Ovary (tissue), 9 donors: Measurements from ENCODE around the gene PTTG1IP2. TPM values are rescaled to one million over a fixed set of nuclear protein-coding genes. Genes with fewer than 3 reads are reported as not detected.

Experiments
- DNase-seq, 5 donors: peaks; one replicate each; pipeline ENCODE4 v3.0.0-alpha.2; 2019 to 2020
- H3K27ac ChIP-seq, 2 donors: fragments of 200-600 bp; one replicate each; pipeline versions ENCODE4 v1.5.1 to v1.8.0; 2019 to 2022
- H3K27me3 ChIP-seq: fragments of 200-600 bp; one replicate; pipeline ENCODE4 v1.8.0; 2022
- H3K36me3 ChIP-seq: fragments of 200-600 bp; sonication (generic); one replicate; pipeline ENCODE4 v1.5.1; 2019
- H3K4me1 ChIP-seq: one replicate; pipeline ENCODE4 v1.8.1; 2013; ENCODE audit warnings: mild to moderate bottlenecking, moderate library complexity; ENCODE audit not compliant: insufficient read depth
- H3K4me3 ChIP-seq: fragments of 200-600 bp; sonication (generic); one replicate; pipeline ENCODE4 v1.5.1; 2017
- H3K9me3 ChIP-seq, 2 donors: fragments of 200-600 bp in 1 of 2; sonication (generic) in 1 of 2; one replicate each; pipeline versions ENCODE4 v1.5.1 to v1.8.1; 2013 to 2019; ENCODE audit warnings: mild to moderate bottlenecking in 1 of 2, moderate library complexity in 1 of 2
- EP300 ChIP-seq: sonication (generic); formaldehyde crosslinking; IDR thresholded peaks from one replicate; pipeline ENCODE4 v1.6.1; 2017; ENCODE audit warnings: antibody characterized with exemption
- POLR2A ChIP-seq: fragments of 450-650 bp; IDR thresholded peaks from one replicate; pipeline ENCODE4 v1.6.1; 2017; ENCODE audit warnings: antibody characterized with exemption, mild to moderate bottlenecking, moderate library complexity
- WGBS, 3 donors: extraction: QIAGEN DNeasy Blood & Tissue Kit in 1 of 3; methylation state at CpG; one replicate each; pipeline versions ENCODE4 v1.1.5 to v1.1.7; 2013 to 2017; 5-methylcytosine and 5-hydroxymethylcytosine counted together
- intact Hi-C, 4 donors: fragments of 100-400 bp; cut with DNase I; formaldehyde crosslinking; loops; one replicate each; pipeline versions ENCODE4 v1.11.0 to v1.15.1; 2022 to 2023
- polyA plus RNA-seq, 2 donors: library from polyadenylated mRNA; stranded (reverse); fragments of 200-250 nt in 1 of 2; fragments of 350-450 nt in 1 of 2; fragmentation: Illumina TruSeq in 1 of 2; extraction: RNeasy Lipid Tissue Mini Kit (QIAGEN cat#74804) in 1 of 2; gene quantifications; one replicate each; pipeline ENCODE4 v1.2.3, GENCODE V29; 2013 to 2014
- total RNA-seq, 7 donors: library from RNA; depleted of rRNA in 2 of 7; stranded (reverse); fragments of >200 nt in 2 of 7; fragmentation: NEBNext Ultra II Directional in 3 of 7; extraction: Animal tissue kit (Norgen Biotek cat#: 25700) in 3 of 7; gene quantifications; one replicate each; pipeline versions ENCODE4 v1.1.0 to v1.2.4, GENCODE V29; 2016 to 2023
- TF ChIP-seq, protein P1 (sequence below), 3 donors: fragments of 450-650 bp in 2 of 3; fragments of 200-600 bp in 1 of 3; IDR thresholded peaks; one replicate each; pipeline versions ENCODE4 v1.5.1 to v1.8.0; 2016 to 2022; ENCODE audit warnings: antibody characterized with exemption in 3 of 3, mild to moderate bottlenecking in 1 of 3
- donor health status: DM: no; HTN: no; CAD: no; lungs with moderate emphysema.
- donor health status: DM: no; HTN: no; CAD: no.
- donor health status: Bipolar disorder and iron deficiency.
- donor health status: DM: yes; HTN: yes; CAD: no.
- donor health status: DM: no; HTN: no; CAD: no.
- donor health status: DM: yes; HTN: yes; CAD: no.

Gene PTTG1IP2
- total and polyA plus RNA-seq, 9 donors = not detected

DNA sequence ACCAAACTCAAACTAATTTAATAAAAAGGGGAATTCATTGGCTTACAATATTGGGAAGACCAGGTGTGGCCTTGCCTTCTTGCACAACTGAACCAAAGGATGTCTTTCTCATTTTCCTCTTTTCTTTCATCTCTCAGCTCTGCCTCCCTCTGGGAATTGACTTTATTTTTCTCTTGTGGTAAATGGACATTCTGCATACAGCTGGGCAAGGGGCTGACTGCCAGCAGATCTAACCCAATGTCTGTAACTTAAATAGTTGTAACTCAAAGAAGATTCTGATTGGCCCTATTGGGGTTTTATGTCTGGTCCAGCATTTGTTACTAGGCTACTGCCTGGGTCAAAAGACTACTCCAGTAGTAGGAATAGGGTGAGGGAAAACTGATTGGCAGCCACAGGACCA lies 15.3 kb downstream of the PTTG1IP2 start:
- TF ChIP-seq, protein P1, sequence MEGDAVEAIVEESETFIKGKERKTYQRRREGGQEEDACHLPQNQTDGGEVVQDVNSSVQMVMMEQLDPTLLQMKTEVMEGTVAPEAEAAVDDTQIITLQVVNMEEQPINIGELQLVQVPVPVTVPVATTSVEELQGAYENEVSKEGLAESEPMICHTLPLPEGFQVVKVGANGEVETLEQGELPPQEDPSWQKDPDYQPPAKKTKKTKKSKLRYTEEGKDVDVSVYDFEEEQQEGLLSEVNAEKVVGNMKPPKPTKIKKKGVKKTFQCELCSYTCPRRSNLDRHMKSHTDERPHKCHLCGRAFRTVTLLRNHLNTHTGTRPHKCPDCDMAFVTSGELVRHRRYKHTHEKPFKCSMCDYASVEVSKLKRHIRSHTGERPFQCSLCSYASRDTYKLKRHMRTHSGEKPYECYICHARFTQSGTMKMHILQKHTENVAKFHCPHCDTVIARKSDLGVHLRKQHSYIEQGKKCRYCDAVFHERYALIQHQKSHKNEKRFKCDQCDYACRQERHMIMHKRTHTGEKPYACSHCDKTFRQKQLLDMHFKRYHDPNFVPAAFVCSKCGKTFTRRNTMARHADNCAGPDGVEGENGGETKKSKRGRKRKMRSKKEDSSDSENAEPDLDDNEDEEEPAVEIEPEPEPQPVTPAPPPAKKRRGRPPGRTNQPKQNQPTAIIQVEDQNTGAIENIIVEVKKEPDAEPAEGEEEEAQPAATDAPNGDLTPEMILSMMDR (IDR thresholded peaks at IDR 0.05) = no peak
- no peak for TF ChIP-seq POLR2A
- no peak for TF ChIP-seq EP300
- H3K4me3 ChIP-seq = no peak overlapping the region
- no peak overlapping the region for H3K27ac ChIP-seq
- no peaks in the 10 kb centered on the region for H3K36me3 ChIP-seq
- no peaks in the 10 kb centered on the region for H3K27me3 ChIP-seq
- no peaks in the 10 kb centered on the region for H3K4me1 ChIP-seq
- no peak for DNase-seq
- no peaks in the 10 kb centered on the region for H3K9me3 ChIP-seq
- intact Hi-C loops = no loop called here

DNA sequence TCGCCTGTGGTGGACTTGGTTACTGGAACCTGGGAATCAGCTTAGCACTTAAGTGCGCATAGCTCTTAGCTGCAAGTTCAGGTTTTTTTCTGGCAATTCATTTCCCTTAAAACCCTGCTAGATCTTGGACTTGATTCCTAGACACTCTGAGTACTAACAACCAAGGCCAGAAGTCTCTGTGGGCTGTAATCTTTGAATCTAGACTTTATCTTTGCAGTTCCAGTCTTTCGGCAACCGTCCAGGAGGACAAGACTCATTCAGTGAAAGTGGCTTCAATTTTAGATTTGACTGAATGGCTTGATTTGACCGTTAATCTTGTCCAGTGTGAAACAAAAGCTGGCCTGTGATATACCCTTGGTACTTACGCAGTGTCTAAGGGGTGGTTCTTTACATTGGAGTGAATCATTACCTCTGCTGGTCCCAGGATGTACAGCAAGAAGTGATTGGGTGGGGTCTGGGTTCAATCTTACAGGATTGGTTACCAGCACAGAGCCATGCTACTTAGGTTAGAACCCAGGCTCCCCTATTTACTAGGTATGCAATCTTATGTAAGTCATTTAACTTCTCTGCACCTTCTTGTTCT lies 16.4 kb downstream of the PTTG1IP2 start:
- Histone ChIP-seq H3K36me3 (no peaks in the 10 kb centered on the region), H3K9me3 (no peaks in the 10 kb centered on the region), H3K4me1 (no peaks in the 10 kb centered on the region), H3K4me3 (no peak overlapping the region), H3K27me3 (no peaks in the 10 kb centered on the region), H3K27ac (no peak overlapping the region)
- no peak for DNase-seq
- 89 to 95% (median 89%) methylated on average over 6 of the region's 6 CpGs for WGBS, 3 donors
- intact Hi-C loops = no loop called here
- TF ChIP-seq POLR2A (no peak), EP300 (no peak)
- TF ChIP-seq, protein P1 (IDR thresholded peaks at IDR 0.05) = no peak

DNA sequence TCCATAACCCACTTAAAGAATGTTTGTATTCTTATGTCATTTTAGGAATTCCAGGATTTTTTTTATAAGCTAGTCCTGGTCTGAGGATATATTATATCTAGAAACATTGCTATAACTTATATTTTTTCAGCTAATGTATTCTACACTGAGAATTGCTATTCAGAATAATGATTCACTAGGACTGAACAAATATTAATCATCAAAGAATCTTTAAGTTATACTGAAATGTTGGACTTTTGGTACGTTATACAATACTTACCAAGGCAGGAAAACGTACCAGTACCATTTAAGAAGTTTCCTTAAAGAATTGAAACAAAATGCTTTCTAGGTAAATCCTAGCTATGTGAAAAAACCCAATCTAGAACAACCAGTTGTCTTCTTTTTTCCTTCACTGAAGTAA lies 18.4 kb downstream of the PTTG1IP2 start:
- 87 to 90% (median 89%) methylated on average over 2 of the region's 2 CpGs for WGBS, 3 donors
- H3K4me1 ChIP-seq = no peaks in the 10 kb centered on the region
- TF ChIP-seq POLR2A (no peak), EP300 (no peak)
- TF ChIP-seq, protein P1 (IDR thresholded peaks at IDR 0.05) = no peak
- no peak overlapping the region for H3K27ac ChIP-seq
- H3K9me3 ChIP-seq = no peaks in the 10 kb centered on the region
- intact Hi-C loops = no loop called here
- no peaks in the 10 kb centered on the region for H3K27me3 ChIP-seq
- H3K4me3 ChIP-seq = no peak overlapping the region
- H3K36me3 ChIP-seq = no peaks in the 10 kb centered on the region
- DNase-seq = no peak

DNA sequence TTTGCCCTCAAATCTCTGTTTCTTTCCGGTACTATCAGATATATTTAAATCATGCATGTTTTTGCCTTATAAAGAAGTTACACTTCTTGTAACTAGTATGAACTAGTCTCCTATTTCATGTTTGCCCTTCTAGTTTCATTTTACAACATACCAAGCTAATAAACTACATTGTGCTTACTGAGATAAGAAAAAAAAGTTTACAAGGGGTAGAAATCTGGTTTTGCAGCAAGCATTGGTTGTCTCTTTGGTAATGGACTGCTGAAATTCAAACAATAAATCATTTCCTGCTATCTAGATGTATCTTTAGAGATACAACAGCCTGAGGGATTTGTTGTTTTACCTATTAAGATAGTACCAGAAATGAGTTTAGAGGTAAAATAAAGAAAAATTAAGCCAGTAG lies 18.8 kb downstream of the PTTG1IP2 start:
- Histone ChIP-seq H3K9me3 (no peaks in the 10 kb centered on the region), H3K36me3 (no peaks in the 10 kb centered on the region), H3K27me3 (no peaks in the 10 kb centered on the region), H3K27ac (no peak overlapping the region), H3K4me3 (no peak overlapping the region), H3K4me1 (no peaks in the 10 kb centered on the region)
- TF ChIP-seq POLR2A (no peak), EP300 (no peak)
- TF ChIP-seq, protein P1 (IDR thresholded peaks at IDR 0.05) = no peak
- no peak for DNase-seq
- intact Hi-C loops = no loop called here
- WGBS, 3 donors = 66 to 74% (median 72%) methylated on average over 1 of the region's 1 CpG
